ENCODE measurements around the gene RRP36.

- no peak for TF ChIP-seq CTCF (IDR thresholded peaks at IDR 0.05)
- no peak for TF ChIP-seq POLR2A (IDR thresholded peaks at IDR 0.05)
Observed at GRCh38 chr6:43050981-43051380, 29.6 kb downstream of the RRP36 start.
